GM19438 (cell line): ENCODE results near the gene SUN3.
"Not testable (repeated sequence)": the region's sequence is repeated elsewhere in the genome, so short reads cannot be mapped to it uniquely, and the experiment has no call there.

Experiments used
- ATAC-seq: cut with Tn5 transposase; IDR thresholded peaks from one replicate; pipeline ENCODE4 v1.9.1; 2021; ENCODE audit warnings: low read depth; ENCODE audit not compliant: unreplicated experiment

The SUN3 gene

DNA sequence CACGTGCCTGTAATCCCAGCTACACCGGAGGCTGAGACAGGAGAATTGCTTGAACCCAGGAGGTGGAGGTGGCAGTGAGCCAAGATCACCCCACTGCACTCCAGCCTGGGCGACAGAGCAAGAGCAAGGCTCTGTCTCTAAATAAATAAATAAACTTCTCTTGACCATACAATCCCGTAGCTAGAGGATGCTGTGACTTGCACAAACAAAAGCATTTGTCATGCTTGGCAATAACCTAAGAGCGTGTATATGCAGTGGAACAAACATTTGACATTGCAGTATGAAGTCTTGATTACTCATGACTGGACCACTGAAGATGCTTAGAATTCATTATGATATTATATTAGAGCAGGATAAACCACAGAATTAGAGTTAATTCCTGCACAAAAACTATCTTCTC is 5.0 kb upstream of the SUN3 start:
- ATAC-seq, result no peak

DNA sequence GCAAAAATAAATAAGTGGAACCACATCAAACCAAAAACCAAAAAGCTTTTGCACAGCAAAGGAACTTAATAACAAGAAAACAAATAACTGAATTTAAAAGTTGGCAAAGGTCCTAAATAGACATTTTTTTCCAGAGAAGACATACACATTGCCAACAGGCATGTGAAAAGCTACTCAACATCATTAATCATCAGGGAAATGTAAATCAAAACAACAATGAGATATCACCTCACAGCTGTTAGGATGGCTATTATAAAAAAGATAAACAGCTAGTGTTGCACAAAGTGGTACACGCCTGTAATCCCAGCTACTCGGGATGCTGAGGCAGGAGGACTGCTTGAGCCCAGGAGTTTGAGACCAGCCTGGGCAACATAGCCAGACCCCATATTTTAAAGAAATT is 2.2 kb upstream of the SUN3 start:
- no peak for ATAC-seq

- ATAC-seq, result no peak
Observed at GRCh38 chr7:48025624-48026023, 3.3 kb downstream of the SUN3 start.

DNA sequence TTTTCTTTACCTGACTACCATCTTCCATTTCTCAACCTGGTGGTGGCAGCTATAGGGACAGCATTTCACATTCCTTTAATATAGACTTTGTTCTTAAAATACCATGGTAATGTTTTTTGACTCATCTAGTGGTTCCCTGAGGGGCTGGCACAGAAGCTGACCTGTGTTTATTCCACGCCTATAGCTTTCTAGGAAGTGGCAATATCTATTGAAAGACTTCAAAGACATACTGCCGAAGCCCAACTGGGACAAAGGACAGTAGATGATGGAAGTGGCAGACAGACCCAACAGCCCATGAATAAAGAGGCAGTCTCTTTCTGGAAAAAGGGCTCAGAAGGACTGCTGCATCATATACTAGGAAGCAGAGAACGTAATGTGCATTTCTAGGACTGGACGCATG is 11.2 kb downstream of the SUN3 start:
- ATAC-seq, result no peak

- ATAC-seq, result no peak
Observed at GRCh38 chr7:48016641-48017040, 12.3 kb downstream of the SUN3 start.

- no peak for ATAC-seq
Observed at GRCh38 chr7:48011951-48012350, 17.0 kb downstream of the SUN3 start.

- no peak for ATAC-seq
Observed at GRCh38 chr7:48011323-48011722, 17.6 kb downstream of the SUN3 start.

GRCh38 chr7:48009954-48010353 is 19.0 kb downstream of the SUN3 start:
- no peak for ATAC-seq

- no peak for ATAC-seq
Observed at GRCh38 chr7:48009257-48009656, 19.6 kb downstream of the SUN3 start.

GRCh38 chr7:48006866-48007265 is 22.0 kb downstream of the SUN3 start:
- no peak for ATAC-seq

GRCh38 chr7:48004638-48005037 is 24.3 kb downstream of the SUN3 start:
- ATAC-seq, result peak; percentile 74

GRCh38 chr7:48004032-48004431 is 24.9 kb downstream of the SUN3 start:
- no peak for ATAC-seq

DNA sequence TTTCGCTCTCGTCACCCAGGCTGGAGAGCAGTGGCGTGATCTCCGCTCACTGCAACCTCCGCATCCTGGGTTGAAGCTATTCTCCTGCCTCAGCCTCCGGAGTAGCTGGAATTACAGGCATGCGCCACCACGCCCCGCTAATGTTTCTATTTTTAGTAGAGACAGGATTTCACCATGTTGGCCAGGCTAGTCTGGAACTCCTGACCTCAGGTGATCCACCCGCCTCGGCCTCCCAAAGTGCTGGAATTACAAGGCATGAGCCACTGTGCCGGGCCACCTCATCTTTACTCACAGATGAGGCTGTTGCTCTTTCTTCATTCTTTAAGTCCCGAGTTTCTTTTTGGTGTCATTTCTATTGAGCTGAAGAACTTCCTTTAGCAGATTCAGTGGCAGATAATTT is 28.7 kb downstream of the SUN3 start:
- ATAC-seq, result not testable (repeated sequence)

DNA sequence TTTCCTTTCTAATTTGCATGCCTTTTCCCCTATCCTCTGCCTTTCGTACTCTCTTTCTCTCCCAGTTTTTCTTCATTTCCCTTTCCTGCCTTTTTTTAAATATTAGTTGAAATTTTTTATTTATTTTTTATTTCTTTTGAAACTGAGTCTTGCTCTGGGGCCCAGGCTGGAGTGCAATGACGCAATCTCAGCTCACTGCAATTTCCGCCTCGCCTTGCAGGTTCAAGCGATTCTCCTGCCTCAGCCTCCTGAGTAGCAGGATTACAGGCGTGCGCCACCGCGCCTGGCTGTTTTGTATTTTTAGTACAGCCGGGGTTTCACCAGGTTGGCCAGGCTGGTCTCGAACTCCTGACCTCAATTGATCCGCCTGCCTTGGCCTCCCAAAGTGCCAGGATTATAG is 29.5 kb downstream of the SUN3 start:
- ATAC-seq, result no peak

GRCh38 chr7:47992446-47992845 is 36.5 kb downstream of the SUN3 start:
- no peak for ATAC-seq

GRCh38 chr7:47991741-47992311 is 37.1 kb downstream of the SUN3 start:
- ATAC-seq, result peak; percentile 99

GRCh38 chr7:47991270-47991669 is 37.6 kb downstream of the SUN3 start:
- no peak for ATAC-seq

DNA sequence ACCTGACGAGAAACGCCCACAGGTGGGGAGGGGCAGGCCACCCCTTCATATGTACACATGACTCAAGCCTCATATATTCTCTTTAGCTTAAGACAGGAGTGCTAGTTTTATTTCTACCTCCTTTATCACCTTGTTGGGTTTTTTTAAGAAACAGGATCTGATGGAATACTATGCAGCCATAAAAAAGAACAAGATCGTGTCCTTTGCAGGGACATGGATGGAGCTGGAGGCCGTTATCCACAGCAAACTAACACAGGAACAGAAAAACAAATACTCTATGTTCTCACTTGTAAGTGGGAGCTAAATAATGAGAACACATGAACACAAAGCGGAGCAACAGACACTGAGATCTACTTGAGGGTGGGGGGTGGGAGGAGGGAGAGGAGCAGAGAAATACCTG is 38.3 kb downstream of the SUN3 start:
- no peak for ATAC-seq

DNA sequence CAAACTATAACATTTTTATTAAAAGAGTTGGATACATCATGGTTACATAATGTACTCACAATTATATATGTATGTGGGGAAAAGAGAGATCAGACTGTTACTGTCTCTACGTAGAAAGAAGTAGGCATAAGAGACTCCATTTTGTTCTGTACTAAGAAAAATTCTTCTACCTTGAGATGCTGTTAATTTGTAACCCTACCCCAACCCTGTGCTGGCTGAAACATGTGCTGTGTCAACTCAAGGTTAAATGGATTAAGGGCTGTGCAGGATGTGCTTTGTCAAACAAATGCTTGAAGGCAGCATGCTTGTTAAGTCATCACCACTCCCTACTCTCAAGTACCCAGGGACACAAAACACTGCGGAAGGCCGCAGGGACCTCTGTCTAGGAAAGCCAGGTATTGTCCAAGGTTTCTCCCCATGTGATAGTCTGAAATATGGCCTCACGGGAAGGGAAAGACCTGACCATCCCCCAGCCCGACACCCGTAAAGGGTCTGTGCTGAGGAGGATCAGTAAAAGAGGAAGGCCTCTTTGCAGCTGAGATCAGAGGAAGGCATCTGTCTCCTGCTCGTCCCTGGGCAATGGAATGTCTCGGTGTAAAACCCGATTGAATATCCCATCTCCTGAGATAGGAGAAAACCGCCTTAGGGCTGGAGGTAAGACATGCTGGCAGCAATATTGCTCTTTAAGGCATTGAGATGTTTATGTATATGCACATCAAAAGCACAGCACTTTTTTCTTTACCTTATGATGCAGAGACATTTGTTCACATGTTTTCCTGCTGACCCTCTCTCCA is 39.1 kb downstream of the SUN3 start:
- not testable (repeated sequence) for ATAC-seq

DNA sequence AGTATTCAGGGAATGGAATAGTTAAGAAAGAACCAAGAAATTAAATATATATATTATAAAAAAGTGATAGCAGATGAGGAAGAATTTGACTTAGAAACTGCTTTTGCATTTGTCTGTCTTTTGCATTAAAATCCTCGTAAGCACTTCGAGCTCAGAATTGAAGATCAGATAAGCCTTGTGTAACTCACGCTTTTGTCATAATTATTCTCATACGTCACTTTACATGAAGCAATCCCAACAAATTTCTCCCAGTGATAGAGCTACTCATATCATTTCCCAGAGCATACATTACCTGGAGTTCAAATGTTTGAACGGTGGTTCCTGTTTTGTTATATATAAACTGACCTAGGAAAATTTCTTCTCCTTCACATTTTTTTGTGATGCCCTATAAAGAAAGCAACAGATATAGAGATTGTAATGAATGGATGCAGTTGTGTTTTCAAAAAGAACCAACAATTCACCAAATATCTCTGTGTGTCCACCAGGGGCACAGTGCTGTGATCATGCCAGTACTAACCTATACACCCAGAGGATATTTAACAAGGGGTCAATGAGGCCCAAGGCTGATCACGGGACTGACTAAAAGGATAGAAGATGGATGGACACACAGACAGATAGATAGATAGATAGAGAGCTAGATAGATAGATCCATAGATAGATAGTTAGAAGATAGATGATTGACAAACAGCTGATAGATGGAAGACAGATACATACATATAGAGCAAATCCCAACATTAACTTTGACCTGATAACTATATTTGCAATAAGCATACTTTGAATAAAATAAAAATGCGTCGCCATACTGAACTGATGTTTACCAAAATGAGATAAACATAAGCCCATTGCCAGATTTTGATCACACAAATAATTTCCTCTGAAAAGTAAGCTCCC is 40.2 kb downstream of the SUN3 start:
- no peak for ATAC-seq

DNA sequence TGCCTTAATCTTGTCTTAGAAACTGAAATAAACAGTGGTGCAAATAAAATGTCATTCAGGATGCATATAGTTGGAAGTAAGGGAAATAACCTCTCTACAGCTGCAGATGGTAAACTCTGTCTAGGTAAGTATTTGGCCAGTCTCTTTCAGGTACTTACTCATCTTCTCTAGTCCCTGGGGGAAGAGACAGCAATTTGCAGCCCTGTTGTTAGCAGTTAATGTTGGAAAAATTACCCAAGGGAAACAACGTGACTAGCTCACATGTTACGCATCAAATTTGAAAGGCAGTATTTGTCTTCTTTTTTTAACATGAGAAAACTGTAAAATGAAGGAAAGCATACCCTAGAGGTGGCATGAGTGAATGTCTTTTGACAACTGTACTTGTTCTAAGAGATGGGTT is 46.3 kb downstream of the SUN3 start:
- ATAC-seq, result no peak
